Ovary (tissue), 3 donors: ENCODE data around the gene ALPK3.

ENCODE experiments used
- POLR2A ChIP-seq: fragments of 450-650 bp; IDR thresholded peaks from one replicate; pipeline ENCODE4 v1.6.1; 2017; ENCODE audit warnings: antibody characterized with exemption, mild to moderate bottlenecking, moderate library complexity
- TF ChIP-seq, protein P1 (sequence below), 3 donors: fragments of 450-650 bp in 2 of 3; fragments of 200-600 bp in 1 of 3; IDR thresholded peaks; one replicate each; pipeline versions ENCODE4 v1.5.1 to v1.8.0; 2016 to 2022; ENCODE audit warnings: antibody characterized with exemption in 3 of 3, mild to moderate bottlenecking in 1 of 3
- donor health status: DM: no; HTN: no; CAD: no.

- TF ChIP-seq, protein P1, sequence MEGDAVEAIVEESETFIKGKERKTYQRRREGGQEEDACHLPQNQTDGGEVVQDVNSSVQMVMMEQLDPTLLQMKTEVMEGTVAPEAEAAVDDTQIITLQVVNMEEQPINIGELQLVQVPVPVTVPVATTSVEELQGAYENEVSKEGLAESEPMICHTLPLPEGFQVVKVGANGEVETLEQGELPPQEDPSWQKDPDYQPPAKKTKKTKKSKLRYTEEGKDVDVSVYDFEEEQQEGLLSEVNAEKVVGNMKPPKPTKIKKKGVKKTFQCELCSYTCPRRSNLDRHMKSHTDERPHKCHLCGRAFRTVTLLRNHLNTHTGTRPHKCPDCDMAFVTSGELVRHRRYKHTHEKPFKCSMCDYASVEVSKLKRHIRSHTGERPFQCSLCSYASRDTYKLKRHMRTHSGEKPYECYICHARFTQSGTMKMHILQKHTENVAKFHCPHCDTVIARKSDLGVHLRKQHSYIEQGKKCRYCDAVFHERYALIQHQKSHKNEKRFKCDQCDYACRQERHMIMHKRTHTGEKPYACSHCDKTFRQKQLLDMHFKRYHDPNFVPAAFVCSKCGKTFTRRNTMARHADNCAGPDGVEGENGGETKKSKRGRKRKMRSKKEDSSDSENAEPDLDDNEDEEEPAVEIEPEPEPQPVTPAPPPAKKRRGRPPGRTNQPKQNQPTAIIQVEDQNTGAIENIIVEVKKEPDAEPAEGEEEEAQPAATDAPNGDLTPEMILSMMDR (IDR thresholded peaks at IDR 0.05), result no peak
- no peak for TF ChIP-seq POLR2A
These were observed 93.9 kb downstream of the ALPK3 start for GRCh38 chr15:84910928-84911623.
